Measurements from ENCODE around the gene TTL.

GRCh38 chr2:112491946-112492345, 10.0 kb downstream of the TTL start:
- TF ChIP-seq CTCF (IDR thresholded peaks at IDR 0.05) (no peak), POLR2AphosphoS5 (IDR thresholded peaks at IDR 0.05) (no peak)

Measured in sigmoid colon (tissue), 4 donors.